ENCODE data around the gene NTRK2.
A peak's percentile ranks its signal among the peaks of the same experiment; 100 is the strongest.

DNA sequence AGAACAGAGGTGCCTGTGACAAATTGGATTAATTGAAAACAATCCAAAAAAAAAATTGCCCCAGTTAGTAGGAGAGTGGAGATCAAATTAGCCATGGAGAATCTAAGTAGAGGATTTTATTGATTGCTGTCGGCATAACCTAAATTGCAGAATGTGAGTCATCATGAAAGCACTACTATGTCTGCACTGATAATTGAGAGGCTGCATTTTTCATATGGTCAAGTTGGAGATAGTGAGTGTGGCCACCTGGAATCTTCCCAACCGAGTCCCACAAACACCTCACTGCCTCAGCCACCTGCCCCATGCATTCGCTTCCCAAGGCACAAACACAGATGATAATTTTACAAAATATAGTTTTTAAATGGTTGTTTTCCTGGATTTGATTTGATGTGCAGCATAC lies 123.7 kb downstream of the NTRK2 start:
- TF ChIP-seq CREB5 (CRISPR knock-in tag; IDR thresholded peaks at IDR 0.05; ENCODE audit: low read depth), result no peak
- peak; percentile 52 for TF ChIP-seq ISL1 (CRISPR knock-in tag; IDR thresholded peaks at IDR 0.05)
- TF ChIP-seq, protein P1, sequence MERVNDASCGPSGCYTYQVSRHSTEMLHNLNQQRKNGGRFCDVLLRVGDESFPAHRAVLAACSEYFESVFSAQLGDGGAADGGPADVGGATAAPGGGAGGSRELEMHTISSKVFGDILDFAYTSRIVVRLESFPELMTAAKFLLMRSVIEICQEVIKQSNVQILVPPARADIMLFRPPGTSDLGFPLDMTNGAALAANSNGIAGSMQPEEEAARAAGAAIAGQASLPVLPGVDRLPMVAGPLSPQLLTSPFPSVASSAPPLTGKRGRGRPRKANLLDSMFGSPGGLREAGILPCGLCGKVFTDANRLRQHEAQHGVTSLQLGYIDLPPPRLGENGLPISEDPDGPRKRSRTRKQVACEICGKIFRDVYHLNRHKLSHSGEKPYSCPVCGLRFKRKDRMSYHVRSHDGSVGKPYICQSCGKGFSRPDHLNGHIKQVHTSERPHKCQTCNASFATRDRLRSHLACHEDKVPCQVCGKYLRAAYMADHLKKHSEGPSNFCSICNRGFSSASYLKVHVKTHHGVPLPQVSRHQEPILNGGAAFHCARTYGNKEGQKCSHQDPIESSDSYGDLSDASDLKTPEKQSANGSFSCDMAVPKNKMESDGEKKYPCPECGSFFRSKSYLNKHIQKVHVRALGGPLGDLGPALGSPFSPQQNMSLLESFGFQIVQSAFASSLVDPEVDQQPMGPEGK (CRISPR knock-in tag; IDR thresholded peaks at IDR 0.05; ENCODE audit: borderline replicate concordance), result no peak
- TF ChIP-seq ZC3H10 (CRISPR knock-in tag; IDR thresholded peaks at IDR 0.05), result no peak
- no peak for TF ChIP-seq ZFP30 (CRISPR knock-in tag; IDR thresholded peaks at IDR 0.05)
- TF ChIP-seq ESRRG (CRISPR knock-in tag; IDR thresholded peaks at IDR 0.05), result no peak
- no peak for TF ChIP-seq OSR1 (CRISPR knock-in tag; IDR thresholded peaks at IDR 0.05)
